D341Med (cell line): Measurements from ENCODE around the gene C4orf33.
"Not testable (repeated sequence)": the region's sequence is repeated elsewhere in the genome, so short reads cannot be mapped to it uniquely, and the experiment has no call there.

Experiments used
- DNase-seq: peaks from one replicate; pipeline ENCODE4 v3.0.0; 2012; ENCODE audit warnings: low spot score

C4orf33 gene, protein sequence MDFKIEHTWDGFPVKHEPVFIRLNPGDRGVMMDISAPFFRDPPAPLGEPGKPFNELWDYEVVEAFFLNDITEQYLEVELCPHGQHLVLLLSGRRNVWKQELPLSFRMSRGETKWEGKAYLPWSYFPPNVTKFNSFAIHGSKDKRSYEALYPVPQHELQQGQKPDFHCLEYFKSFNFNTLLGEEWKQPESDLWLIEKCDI

DNA sequence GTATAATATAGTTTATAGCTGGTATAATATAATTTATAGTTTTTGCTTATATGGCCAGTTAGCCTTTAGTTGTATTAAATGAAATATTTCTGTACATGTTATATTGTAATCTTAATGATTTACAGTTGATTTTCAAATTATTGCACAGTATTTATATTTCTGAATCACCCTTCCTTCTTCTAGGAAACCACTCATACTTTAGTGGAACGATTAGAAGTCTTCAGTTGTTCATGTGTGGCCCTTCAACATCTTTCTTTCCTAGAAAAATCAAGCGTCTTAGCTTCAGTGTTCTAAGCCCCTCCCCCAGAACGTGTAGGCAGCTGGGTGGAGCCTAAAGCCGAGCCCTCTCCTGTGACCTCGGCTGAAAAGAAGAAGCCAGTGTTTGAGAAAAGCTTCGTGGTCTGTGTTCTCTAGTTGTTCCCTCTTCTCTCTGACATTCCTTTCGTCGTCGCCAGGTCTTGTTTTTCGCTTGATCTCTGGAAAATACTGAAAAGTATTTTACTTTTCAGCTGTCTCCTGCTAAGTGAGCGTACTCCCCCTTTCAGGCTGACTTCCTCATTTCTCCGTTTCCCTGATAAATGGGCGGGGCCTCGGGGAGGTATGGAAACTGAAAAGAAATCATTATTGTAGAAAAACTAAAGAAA is at the start of gene C4orf33:
Gene C4orf33 (plus strand): TSS at position 342 of the 644 bp plus-strand sequence. CDS start 6,459 bp downstream, outside the sequence.
- DNase-seq: peak; percentile 74

DNA sequence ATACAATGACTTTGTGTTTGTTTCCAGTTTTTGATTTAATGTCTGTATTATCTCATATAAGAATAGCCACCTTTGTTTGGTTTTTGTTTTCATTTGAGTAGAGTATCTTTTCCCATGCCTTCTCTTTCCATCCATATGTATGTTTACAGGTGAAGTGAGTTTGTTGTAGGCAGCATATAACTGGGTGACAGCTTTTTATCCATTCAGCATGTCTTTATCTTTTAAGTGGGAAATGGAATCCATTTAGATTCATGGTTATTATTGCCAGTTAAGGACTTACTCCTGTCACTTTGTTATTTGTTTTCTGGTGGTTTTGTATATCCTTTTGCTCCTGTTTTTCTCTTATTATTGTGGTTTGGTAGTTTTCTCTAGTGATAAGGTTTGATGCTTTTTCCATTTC is 36.9 kb upstream of the C4orf33 start:
- DNase-seq: no peak

DNA sequence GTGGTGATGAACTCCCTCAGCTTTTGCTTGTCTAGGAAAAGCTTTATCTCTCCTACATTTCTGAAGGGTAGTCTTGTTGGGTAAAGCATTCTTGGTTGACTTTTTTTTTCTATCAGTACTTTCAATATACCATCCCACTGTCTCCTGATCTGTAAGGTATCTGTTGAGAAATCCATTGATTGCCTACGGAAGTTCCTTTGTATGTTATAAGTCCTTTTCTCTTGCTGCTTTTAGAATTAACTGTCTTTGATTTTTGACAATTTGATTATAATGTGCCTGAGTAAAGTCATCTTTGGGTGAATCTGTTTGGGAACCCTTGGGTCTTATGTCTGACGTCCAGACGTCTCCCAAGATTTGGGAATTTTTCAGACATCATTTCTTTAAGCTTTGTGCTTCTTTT is 33.4 kb upstream of the C4orf33 start:
- DNase-seq: no peak

DNA sequence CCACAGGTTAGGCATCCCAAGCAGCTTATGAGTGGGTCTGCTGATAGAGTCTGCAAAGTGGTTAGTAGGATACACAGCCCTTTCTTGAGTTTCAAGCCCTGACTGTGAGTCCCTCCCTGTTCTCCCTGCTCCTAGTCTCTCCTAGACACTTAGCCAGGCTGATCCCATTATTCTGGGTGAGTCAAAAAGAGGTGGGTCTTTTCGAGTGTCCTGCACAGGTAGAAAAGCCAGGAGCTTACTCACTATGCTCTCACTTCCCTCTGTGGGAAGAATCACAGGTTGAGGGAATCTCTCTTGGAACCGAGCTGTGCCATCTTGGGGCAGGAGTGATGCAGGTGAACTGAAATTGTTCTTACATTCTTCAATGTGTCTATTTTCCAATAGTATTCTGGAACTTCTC is 32.3 kb upstream of the C4orf33 start:
- no peak for DNase-seq

DNA sequence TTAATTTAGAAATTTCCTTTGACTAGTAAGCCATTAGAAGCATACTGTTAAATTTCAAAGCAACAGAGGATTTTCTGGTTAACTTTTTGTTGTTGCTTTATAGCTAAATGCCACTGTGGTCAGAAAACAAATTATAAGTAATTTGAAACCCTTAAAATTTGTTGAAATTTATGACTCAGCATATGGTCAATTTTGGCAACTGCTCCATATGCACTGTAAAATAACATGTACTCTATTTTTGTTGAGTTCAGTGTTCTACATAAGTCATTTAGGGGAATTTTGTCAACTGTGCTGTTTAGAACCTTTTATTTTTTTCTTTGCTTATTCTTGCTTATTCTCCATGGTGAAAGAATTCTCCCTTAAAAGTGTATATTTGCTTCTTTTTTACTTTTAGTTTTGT is 31.2 kb upstream of the C4orf33 start:
- DNase-seq: no peak

DNA sequence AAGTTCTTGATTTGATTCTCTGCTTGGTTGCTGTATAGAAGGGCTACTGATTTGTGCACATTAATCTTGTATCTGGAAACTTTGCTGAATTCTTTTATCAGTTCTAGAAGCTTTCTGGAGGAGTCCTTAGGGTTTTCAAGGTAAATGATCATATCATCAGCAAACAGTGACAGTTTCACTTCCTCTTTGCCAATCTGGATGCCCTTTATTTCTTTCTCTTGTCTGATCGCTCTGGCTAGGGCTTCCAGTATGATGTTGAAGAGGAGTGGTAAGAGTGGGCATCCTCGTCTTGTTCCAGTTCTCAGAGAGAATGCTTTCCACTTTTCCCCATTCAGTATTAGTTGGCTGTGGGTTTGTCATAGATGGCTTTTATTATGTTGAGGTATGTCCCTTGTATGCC is 26.4 kb upstream of the C4orf33 start:
- DNase-seq: not testable (repeated sequence)

DNA sequence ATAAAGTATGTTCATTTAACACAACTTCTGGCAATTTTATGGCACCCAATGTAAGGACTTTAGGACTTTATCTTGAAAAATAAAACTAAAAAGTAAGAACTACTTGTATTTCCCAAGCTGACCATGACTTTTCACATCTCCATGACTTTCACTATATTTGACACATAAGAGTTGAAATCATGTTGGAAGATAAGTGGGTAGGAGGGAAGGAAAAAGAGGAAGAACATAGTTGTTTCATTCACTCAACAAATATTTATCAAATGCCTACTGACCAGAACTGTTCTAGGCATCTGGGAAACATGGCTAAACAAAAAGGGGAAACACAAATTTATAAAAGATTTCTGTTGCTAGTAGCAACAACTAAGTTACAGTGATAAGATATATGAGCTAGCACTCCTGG is 18.6 kb upstream of the C4orf33 start:
- no peak for DNase-seq

DNA sequence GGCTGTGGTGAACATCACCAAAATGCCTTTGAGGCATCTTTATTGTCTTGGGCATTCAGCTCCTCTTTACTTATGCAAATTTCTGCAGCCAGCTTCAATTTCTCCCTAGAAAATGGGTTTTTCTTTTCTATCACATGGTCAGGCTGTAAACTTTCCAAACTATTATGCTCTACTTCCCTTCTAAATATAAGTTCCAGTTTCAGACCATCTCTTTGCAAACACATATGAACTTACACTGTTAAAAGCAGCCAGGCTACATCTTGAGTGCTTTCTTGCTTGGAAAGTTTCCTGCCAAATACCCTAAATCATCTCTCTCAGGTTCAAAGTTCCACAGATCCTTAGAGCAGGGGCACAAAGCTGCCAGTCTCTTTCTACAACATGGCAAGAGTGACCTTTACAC is 15.8 kb upstream of the C4orf33 start:
- DNase-seq: no peak

DNA sequence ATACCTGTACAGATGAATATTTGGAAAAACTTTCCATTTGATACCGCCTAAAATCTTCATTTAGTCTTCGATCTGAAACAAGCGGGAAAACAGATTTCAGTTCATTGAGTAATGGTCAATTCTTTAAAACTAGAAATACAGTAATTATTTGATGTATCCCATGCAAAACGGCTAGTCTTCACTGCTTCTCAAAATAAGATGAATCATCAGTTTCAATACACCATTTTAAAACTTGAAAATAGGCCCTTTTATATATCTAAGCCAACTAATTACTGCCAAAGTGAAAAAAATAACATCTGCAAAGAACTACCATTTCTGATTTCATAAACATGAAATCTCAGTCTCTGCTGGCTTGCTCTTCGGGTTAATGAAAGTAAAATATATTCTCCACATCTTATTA is 13.7 kb upstream of the C4orf33 start:
- no peak for DNase-seq

DNA sequence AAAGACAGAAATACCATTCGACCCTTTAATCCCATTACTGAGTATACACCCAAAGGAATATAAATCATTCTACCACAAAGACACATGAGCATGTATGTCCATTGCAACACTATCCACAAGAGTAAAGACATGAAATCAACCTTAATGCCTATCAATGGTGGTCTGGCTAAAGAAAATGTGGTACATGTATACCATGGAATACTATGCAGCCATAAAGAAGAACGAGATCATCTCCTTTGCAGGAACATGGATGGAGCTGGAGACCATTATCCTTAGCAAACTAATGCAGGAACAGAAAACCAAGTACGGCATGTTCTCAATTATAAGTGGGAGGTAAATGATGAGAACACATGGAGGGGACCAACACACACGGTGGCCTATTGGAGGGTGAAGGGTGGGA is 10.5 kb upstream of the C4orf33 start:
- DNase-seq: no peak

DNA sequence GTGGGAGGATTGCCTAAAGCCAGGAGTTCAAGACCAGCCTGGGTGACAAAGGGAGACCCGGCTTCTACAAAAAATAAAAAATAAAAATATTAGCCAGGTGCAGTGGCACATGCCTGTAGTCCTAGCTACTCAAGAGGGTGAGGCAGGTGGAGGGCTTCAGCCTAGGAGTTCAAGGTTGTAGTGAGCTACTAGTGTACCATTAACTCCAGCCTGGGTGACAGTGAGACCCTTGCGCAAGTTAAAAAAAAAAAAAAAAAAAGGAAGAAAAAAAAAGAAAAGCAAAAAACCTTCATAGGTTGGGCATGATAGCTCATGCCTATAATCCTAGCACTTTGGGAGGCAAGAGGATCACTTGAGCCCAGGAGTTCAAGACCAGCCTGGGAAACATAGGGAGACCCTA is 8.4 kb upstream of the C4orf33 start:
- no peak for DNase-seq

DNA sequence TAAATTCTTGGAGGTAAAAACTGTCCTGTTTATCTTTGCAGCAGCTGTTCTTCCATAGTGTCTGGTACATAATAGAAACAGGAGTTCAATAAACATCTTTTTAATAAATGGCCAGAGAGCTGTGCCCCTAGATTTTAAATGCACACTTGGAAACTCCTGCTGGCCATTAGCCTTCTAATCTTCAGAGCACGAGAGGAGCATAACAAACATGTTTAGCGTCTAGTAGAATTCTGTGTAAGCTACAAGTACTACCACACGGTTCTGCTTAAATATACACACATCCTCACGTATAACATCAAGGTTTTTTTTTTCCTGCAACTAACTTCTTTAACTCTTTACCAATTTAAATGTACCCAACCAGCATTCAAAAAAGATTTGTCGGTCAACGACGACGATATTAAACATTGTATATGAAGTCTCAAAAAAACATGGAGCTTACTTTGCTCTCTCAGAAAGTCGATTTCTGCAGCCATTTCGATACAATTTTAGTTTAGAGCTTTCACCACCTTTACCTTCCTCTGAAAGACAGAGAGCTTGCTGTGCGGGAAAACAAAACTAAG is 3.2 kb upstream of the C4orf33 start:
- DNase-seq: peak; percentile 25

DNA sequence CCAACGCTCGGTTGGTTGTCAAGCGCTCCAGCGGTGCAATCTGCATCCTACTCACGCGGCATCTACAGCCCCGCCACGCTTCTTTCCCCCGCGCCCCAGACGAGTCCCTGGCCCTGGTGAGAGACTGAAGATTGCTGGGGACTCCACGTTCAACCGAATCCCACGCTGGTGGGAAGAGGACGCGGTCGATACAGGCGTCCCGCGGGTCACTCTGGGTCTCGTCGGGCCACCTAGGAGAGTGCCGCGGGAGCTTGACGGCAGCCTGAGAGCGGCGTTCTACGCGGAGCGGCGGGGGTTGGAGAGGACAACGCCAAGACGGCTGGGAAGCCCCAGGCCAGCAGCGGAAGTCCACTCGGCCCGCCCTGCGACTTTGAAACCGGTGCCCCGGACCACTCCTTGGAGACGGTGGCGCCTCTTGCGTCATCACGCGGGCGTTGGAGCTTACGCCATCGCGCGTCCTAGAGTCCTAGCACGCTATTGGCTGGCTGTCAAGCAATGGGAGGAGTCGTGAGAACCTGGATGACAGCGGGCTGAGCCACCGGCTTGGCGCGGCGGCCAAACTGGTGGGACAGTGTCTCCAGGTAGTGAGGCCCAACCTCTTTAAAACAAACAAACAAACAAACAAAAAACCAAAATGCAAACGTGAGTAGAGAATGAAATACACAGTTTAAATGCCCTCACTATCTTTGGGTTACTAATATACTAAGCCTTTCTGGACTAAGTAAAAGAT is 2.6 kb upstream of the C4orf33 start, which contains the start of gene SCLT1:
Gene SCLT1 (minus strand): TSS at position 349 of the 730 bp plus-strand sequence. CDS start 436 bp downstream, outside the sequence.
- DNase-seq: peak; percentile 95

DNA sequence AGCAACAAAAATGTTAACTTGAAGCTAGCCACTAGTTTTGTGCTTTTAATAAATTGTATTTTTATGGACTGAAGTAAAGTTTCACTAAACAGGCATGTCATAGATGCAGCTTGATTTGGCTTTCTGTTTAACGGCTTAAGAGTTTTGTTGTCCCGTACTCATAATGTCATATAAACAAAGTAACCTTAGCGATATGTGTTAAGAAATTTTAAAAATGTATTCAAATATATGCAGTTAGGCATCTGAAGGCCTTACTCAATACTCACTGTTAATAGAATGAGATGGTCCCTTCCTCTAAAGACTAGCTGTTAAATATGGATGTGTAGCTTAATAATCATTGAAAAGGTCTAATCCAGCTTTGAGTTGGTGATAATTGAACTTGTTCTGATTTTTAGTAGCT is 1.6 kb upstream of the C4orf33 start:
- no peak for DNase-seq

DNA sequence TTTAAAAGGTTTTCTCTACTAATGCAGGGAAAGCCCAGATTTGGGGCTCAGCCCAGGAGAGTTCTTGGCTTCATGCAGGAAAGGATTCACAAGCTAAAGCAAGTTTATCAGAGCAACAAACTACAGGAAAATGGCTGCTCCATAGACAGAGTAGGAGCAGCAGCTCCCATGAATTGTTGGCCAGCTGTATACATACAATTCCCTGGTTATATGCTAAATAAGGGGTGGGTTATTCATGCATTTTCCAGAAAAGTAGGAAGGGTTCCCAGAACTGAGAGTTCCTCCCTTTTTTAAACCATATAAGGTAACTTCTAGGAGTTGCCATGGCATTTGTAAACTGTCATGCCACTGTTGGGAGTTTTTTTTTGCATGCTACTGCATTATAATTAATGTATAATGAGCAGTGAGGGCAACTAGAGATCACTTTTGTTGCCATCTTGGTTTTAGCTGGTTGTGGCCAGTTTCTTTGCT is 2.6 kb downstream of the C4orf33 start:
- DNase-seq: no peak

DNA sequence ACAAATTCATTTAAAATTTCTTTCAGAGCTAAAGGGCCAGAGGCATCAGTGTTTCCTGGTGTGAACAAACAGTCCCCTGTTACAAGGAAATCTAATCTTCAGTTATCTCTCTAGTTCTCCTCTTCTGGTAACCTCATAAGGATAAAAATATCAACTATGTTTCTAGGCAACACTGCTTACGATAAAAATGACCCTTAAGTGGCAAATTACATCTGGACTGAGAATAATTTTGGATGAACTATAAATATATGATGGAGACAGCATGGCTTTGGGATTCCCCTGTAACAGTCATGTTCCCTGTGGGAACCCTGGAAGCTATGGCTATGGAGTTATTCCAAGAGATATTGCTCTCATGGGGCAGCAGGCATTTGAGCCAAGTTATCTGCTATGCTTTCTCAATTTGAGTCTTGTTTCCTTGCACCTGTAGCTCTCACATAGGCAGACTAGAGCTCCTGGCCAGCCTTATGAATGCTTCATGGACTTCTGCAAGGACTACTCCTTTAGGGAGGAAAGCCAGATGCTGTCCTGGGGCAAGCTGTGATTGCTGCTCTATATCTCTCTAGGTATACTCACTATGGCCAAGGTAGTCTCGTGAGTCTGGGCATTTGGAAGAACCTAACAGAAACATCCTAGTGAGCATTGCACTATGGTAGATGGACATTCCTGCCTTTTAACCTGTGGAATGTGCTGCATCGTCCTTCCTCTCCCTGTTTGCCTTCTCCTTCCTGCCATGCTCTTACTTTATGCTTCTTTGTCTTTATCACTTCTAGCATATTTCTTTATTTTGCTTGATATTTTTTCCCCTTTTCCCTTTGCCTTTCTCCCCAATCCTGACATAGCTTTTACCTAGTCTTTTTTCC is 14.2 kb downstream of the C4orf33 start:
- DNase-seq: no peak

DNA sequence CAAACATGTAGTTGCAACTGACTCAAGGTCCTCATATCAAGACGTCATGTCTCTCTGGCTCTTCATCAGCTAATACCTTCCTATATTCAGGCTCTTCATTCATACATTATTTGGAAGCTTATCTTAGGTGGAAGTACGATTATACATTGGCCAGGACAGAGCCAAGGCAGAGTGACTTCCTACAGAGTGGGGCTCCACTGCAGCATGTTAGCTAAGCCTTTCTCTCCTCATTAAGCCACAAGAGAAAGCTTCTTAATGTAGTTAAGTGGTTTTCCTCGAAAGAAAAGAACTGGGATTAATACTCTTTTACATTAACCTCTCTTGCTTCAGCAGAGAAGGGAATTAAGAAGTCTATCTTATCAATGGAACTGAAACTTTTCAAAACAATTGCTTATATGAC is 15.0 kb downstream of the C4orf33 start:
- DNase-seq: peak; percentile 57

DNA sequence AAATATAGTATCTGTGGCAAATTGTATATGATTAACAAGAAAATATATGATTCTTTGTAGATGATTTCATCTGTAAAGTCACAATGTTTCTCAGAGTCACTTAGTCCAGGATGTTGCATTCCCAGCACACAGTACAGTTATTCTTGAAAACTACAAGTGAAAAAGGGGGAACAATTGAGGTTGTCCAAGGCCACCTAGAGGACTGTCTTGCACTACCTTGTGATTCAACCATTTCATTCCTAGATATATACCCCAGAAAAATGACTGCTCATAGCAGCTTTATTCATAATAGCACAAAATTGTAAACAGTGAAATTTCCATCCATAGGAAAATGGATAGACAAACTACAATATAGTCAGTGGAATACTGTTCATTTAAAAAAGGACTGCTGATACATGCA is 16.0 kb downstream of the C4orf33 start:
- DNase-seq: no peak

DNA sequence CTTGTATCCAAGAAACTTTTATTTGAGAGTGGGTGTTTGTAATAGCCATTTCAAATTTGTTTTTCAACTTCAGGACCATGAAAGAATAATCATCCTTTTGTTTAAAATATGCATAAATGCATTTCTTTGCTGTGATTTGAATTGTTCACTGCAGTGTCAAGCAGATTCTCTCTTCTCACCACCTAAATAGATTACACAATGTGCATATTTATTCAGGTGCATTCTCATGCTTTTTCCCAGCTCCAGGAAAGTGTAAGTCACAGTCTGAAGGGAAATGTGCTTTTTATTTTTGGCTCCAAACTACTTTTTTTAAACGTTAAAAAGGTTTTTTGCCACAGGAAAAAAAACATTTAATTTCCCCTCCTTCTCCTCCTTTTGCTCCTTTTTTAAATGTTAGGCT is 17.5 kb downstream of the C4orf33 start:
- no peak for DNase-seq

DNA sequence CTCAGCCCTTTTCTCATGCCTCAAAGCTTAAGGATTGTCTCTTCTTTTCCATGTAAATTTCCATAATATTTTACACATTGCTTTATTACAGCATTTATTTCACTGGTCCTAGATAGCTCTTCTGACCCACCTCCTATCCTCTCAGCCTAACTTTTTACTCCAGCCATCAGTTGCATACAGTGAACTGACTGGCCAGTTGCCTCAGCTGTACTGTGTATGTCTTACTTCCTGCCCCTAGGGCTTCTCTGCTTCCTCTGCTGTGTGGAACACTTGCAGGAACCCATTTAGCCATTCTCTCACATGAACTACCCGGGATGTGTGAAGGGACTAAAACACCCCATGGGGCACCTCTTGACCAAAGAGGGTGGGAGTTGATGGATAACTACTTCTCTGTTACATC is 18.0 kb downstream of the C4orf33 start:
- DNase-seq: no peak

DNA sequence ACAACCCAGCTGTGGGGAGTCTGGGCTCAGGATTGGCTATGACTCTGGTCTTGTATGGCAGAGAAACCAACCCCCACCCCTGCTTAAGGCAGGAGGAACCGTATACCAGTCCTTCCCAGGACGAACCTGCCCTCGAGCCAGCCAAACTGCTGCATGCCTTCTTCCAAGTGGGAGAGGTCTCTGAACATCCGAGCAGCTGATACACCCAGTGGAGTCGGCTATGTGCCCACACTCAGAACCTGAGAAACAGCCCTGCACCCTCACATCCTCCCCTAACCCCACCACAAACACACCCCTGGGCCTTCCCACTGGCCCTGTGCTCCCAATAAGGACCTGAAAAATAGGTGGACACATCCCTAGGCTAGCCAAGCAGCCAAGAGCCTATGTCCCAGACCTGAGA is 21.8 kb downstream of the C4orf33 start:
- no peak for DNase-seq

DNA sequence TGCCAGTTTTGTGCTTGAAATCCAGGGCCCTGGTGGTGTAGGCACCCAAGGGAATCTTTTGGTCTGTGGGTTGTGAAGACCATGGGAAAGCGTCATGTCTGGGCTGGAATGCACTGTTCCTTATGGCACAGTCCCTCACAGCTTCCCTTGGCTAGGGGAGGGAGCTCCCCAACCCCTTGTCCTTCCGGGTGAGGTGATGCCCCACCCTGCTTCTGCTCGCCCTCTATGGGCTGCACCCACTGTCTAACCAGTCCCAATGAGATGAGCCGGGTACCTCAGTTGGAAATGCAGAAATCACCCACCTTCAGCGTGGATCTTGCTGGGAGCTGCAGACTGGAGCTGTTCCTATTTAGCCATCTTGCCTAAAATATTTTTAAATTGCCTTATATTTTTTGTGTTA is 30.7 kb downstream of the C4orf33 start:
- DNase-seq: not testable (repeated sequence)
